Measurements from ENCODE around the gene RUNX2.
A peak's percentile ranks its signal among the peaks of the same experiment; 100 is the strongest.

RUNX2 gene

DNA sequence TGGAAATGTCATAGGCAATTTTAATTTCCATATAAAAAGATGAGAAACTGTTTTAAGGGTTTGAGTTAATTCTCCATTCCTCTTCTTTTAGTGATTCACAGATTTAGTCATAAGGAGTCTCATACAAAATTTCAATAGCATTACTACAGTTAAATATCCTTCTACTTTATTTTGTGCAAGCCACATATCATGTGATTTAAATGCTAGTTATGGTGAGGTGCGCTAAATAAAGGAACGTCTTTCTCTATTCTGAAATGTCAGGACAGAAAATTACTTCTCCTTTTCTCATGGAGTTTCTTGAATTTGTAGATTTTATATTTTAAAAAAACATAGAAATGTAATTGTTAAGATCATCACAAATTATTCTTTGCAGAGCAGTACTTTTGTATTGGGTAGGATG, 99.6 kb downstream of the RUNX2 start:
- Histone ChIP-seq H3K27me3 (peaks cover 50% of the 10 kb centered on the region), H3K4me1 (peaks cover 10% of the 10 kb centered on the region), H3K4me3 (no peak overlapping the region), H3K27ac (no peak overlapping the region), H3K36me3 (no peaks in the 10 kb centered on the region), H3K4me2 (no peak overlapping the region), H3K9ac (no peak overlapping the region), H3K9me3 (no peaks in the 10 kb centered on the region), H4K20me1 (peaks cover 24% of the 10 kb centered on the region)
- no peak for TF ChIP-seq Cebpa-rat (IDR thresholded peaks at IDR 0.05)

DNA sequence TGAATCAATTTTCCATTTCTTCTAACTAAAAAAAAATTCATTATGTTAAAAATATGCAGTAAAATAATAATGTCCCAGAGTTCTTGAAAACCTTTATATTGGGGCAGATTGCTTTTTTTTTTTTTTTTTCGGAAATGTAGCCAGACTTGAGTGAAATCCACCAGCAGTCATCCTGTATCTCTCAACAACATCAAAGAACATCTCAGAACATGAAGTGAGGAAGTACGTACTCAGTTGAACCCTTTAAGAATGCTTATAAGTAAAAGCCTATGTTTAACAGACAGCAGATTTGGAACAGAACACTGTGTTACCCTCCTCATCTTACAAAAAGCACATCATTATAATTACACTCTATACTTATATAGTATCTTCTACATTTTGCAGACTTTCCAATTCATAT, 100.6 kb downstream of the RUNX2 start:
- Histone ChIP-seq H3K9ac (no peak overlapping the region), H3K4me3 (no peak overlapping the region), H3K4me1 (no peaks in the 10 kb centered on the region; the same call in 1 of the 2 replicates), H4K20me1 (peaks cover 14% of the 10 kb centered on the region), H3K4me2 (no peak overlapping the region), H3K27me3 (peaks cover 40% of the 10 kb centered on the region), H3K27ac (no peak overlapping the region), H3K9me3 (no peaks in the 10 kb centered on the region), H3K36me3 (no peaks in the 10 kb centered on the region)
- no peak for TF ChIP-seq Cebpa-rat (IDR thresholded peaks at IDR 0.05)

DNA sequence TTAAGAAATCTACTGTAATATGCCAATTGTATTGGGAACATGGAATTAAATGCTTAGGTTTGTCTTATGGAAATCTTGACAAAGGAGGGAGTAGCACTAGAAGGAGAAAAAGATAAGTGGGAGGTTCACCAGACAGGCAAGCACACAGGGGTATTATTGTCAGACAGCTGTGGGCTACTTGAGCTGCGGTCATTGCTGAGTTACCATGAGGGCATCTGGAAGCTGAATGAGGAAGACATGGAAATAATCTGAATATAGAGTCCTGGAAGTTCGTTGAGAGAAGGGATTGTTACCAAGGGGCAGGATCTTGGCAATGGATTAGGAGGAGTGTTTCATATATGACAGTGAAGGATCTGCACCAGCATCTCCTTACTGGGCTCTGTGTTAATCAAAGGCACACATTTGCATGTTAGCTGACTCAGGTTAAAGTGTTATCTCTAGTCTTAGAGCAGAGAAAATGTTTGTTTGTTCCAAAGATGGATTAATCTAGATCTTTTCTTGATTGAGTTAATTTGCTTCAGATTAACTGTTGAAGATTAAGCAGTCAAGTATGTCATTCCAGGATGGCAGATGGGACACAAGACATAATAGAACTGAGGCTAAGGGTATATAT, 102.6 kb downstream of the RUNX2 start:
- H3K4me2 ChIP-seq = no peak overlapping the region
- no peaks in the 10 kb centered on the region for H3K9me3 ChIP-seq
- peaks cover 20% of the 10 kb centered on the region for H3K27me3 ChIP-seq
- H3K9ac ChIP-seq = no peak overlapping the region
- TF ChIP-seq Cebpa-rat (IDR thresholded peaks at IDR 0.05) = no peak
- H3K36me3 ChIP-seq = no peaks in the 10 kb centered on the region
- H3K4me1 ChIP-seq = no peaks in the 10 kb centered on the region
- H3K27ac ChIP-seq = no peak overlapping the region
- no peaks in the 10 kb centered on the region for H4K20me1 ChIP-seq
- H3K4me3 ChIP-seq = no peak overlapping the region

DNA sequence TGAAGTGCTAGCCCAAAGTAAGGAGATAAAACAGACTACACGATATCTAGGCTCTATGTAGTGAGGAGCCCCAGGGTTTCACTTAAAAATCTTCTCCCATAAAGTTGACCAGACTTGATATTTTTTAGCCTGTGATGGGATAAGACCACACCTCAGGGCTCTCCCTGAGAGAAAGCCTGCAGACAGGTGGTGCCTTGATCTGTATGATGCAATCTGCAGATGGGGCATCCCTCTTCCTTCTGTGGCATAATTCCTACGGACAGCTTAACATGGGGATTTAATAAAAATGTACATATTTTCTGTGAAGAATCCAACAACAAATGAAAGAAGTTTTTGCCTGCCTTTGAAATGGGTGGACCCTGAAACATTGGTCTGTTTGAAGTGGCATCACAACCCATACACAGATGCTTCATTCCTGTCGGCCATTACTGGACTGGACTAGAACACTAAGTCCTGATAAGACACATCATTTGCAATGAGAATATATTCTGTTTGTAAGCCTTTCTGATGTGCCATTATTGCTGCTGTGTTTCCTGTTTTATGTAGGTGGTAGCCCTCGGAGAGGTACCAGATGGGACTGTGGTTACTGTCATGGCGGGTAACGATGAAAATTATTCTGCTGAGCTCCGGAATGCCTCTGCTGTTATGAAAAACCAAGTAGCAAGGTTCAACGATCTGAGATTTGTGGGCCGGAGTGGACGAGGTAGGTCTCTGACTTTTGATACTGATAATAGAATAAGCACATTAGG, 103.4 kb downstream of the RUNX2 start:
- Histone ChIP-seq H3K36me3 (no peaks in the 10 kb centered on the region), H3K27ac (no peak overlapping the region), H3K27me3 (peaks cover 13% of the 10 kb centered on the region; the same call in 1 of the 2 replicates), H3K4me3 (no peak overlapping the region), H3K4me2 (no peak overlapping the region), H3K9me3 (no peaks in the 10 kb centered on the region), H3K4me1 (peaks cover 2% of the 10 kb centered on the region; the same call in 1 of the 2 replicates), H3K9ac (no peak overlapping the region), H4K20me1 (no peaks in the 10 kb centered on the region)
- TF ChIP-seq Cebpa-rat (IDR thresholded peaks at IDR 0.05) = no peak

DNA sequence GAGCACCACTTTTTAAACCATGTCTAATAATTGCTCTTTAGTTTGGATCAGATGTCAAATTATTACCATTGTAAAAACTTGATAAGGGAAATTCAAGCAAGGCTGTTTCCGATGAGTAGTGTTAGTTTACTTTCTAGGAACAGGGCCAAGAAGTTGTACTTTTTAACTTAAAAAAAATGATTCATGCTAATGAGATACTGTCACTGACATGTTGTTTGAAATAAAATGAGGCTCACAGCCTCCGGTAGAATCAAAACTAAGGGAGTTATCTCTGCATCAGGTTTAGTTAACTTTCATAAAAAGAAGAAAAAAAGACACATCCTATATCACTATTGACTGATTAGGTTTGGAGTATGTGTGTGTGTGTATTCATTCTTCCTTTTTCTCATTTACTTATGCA, 104.8 kb downstream of the RUNX2 start:
- Histone ChIP-seq H3K9me3 (no peaks in the 10 kb centered on the region), H3K27ac (no peak overlapping the region), H3K4me3 (no peak overlapping the region), H4K20me1 (no peaks in the 10 kb centered on the region), H3K36me3 (no peaks in the 10 kb centered on the region), H3K4me1 (peaks cover 11% of the 10 kb centered on the region; the same call in 1 of the 2 replicates), H3K27me3 (peaks cover 5% of the 10 kb centered on the region; the same call in 1 of the 2 replicates), H3K4me2 (no peak overlapping the region), H3K9ac (no peak overlapping the region)
- no peak for TF ChIP-seq Cebpa-rat (IDR thresholded peaks at IDR 0.05)

DNA sequence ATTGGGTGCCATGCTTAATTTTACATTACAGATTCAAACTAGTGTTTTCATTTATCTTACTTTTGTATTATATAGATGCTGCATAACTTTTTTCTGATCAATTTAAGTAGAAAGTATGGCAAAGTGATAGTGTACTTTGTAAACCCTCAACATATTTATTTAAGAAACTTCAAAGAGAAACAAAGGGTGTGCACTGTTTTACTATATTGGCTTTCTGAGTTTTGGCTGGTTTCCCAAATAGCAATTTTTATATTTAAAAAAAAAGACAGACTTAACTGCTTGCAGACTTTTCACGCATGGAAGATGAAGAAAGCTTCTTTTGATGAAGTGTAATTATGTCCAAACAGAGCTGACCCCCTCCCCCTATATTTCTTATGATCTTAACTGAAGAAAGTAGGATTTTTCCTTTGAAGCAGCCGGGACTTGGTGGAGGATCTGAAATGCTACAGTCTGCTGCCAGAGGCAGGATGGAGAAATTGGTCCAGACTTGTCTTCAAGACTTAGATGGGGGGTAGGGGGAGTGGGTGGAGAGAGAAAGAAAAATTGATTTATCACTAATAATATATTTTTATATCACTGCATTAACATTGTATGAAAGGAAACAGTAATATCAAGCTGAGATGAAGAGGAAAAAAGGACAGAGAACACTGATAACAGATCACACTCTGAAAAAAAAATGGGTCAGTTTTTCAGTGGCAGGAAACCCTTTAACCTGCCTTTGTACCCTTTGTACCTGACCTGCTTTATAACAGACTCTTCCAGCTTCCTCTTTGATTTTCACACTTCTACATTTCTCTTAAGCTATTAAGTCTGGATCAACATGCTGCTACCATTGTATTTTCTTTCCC, 105.6 kb downstream of the RUNX2 start:
- no peaks in the 10 kb centered on the region for H3K36me3 ChIP-seq
- no peaks in the 10 kb centered on the region for H3K9me3 ChIP-seq
- no peak overlapping the region for H3K4me2 ChIP-seq
- H3K27me3 ChIP-seq = no peaks in the 10 kb centered on the region; the same call in 1 of the 2 replicates
- H3K27ac ChIP-seq = no peak overlapping the region
- H4K20me1 ChIP-seq = no peaks in the 10 kb centered on the region
- TF ChIP-seq Cebpa-rat (IDR thresholded peaks at IDR 0.05) = no peak
- peaks cover 11% of the 10 kb centered on the region; the same call in 1 of the 2 replicates for H3K4me1 ChIP-seq
- no peak overlapping the region for H3K4me3 ChIP-seq
- H3K9ac ChIP-seq = no peak overlapping the region

DNA sequence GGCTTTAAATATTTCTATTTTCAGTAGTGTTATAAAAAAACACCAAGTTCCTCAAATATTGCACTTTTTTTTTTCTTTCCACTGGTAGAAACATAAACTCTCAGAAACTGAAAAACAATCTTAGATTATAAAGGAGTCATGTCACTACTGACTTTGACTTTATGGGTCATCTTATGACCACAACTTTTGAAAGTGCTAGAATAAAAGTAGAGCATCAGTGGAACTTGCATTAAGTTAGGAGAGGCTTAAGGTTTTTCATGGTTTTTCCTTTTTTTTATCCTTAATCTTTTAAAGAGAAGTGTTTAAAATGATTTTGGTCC, 106.2 kb downstream of the RUNX2 start:
- no peak overlapping the region for H3K9ac ChIP-seq
- H3K4me2 ChIP-seq = no peak overlapping the region
- no peak overlapping the region for H3K4me3 ChIP-seq
- H3K27ac ChIP-seq = no peak overlapping the region
- H4K20me1 ChIP-seq = no peaks in the 10 kb centered on the region
- no peaks in the 10 kb centered on the region for H3K9me3 ChIP-seq
- no peaks in the 10 kb centered on the region for H3K36me3 ChIP-seq
- no peak for TF ChIP-seq Cebpa-rat (IDR thresholded peaks at IDR 0.05)
- H3K27me3 ChIP-seq = no peaks in the 10 kb centered on the region
- peaks cover 11% of the 10 kb centered on the region; the same call in 1 of the 2 replicates for H3K4me1 ChIP-seq

DNA sequence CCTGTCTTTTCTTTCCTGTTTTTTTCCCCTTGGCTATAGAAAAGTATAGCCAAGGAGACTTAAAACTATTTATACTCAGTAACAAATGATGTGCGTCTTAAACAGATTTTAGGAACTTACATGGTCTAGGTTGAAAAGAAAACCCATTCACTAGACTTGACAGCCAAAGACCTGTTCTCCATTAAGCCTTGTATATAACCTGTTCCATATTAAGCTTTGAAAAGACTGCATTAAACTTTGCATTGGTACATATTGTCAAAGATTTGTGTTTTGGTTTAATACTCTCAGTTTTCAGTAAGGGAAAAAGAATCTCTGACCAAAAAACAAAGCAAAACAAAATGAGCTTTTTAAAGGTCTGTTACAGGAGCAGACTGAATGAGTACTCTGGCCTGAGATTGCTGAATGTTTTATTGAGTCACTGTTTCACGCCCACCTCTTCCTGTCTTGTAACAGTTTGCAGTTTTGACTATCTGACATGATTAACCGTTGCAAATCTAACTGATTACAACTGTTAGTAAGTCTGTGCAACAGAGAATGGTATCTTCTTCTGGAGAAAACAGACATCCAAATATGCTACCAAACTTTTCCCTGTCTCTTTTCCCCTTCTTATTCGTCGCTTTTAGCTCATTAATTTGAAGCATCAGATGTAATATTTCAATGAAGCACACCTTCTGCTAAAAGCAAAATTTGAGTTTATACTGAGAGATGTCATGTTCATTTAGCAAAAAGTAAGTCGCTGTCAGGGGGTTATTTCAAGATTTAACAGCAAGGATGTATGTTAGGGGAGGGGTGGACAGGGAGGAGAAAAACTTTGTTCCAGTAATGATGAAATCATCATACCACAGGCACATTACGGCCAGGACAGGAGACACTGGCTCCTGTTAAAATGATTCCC, 108.7 kb downstream of the RUNX2 start:
- no peak overlapping the region for H3K9ac ChIP-seq
- H3K4me3 ChIP-seq = no peak overlapping the region
- H3K27me3 ChIP-seq = no peaks in the 10 kb centered on the region
- H3K9me3 ChIP-seq = no peaks in the 10 kb centered on the region
- TF ChIP-seq Cebpa-rat (IDR thresholded peaks at IDR 0.05) = no peak
- H3K4me1 ChIP-seq = peaks cover 11% of the 10 kb centered on the region; the same call in 1 of the 2 replicates
- 0 out of 2 replicates have a peak overlapping the region, but pooled peaks have one; percentile 0 for H3K4me2 ChIP-seq
- H3K27ac ChIP-seq = no peak overlapping the region
- no peaks in the 10 kb centered on the region for H3K36me3 ChIP-seq
- no peaks in the 10 kb centered on the region for H4K20me1 ChIP-seq

DNA sequence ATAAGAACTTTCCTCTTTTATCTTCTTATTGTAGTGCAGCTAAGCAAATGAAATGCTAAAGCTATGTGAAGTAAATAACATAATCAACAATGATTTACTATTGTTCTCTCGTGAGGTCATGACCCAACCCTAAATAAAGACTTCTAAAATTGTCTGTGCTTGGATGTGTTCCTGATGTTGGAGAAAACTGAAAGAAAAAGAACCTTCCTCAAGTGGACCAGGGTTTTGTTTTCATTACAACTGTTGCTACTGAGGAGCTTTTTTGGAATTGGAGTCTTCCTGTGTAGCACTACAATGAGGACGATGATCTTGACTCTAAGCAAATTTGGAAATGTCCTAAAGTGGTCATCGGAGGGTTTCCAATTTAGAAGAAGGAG, 109.3 kb downstream of the RUNX2 start:
- Histone ChIP-seq H3K27ac (no peak overlapping the region), H4K20me1 (no peaks in the 10 kb centered on the region), H3K4me2 (no peak overlapping the region), H3K9ac (no peak overlapping the region), H3K36me3 (no peaks in the 10 kb centered on the region), H3K9me3 (no peaks in the 10 kb centered on the region), H3K4me1 (peaks cover 11% of the 10 kb centered on the region; the same call in 1 of the 2 replicates), H3K27me3 (no peaks in the 10 kb centered on the region), H3K4me3 (no peak overlapping the region)
- no peak for TF ChIP-seq Cebpa-rat (IDR thresholded peaks at IDR 0.05)

Measured in BLaER1 (cell line).